Astrocyte (in vitro differentiated cells and primary cell): ENCODE measurements around the gene ZNF778.

Experiments used
- EZH2 ChIP-seq: IDR thresholded peaks from 2 replicates; pipeline ENCODE4 v1.6.1; 2012; ENCODE audit warnings: mild to moderate bottlenecking, low read length, inconsistent platforms; ENCODE audit not compliant: insufficient read depth
- TF ChIP-seq, protein P1 (sequence below): IDR thresholded peaks from 2 replicates; pipeline ENCODE4 v1.5.1; 2011; ENCODE audit warnings: low read depth, mild to moderate bottlenecking, inconsistent platforms, low read length, moderate library complexity; ENCODE audit not compliant: insufficient read depth

DNA sequence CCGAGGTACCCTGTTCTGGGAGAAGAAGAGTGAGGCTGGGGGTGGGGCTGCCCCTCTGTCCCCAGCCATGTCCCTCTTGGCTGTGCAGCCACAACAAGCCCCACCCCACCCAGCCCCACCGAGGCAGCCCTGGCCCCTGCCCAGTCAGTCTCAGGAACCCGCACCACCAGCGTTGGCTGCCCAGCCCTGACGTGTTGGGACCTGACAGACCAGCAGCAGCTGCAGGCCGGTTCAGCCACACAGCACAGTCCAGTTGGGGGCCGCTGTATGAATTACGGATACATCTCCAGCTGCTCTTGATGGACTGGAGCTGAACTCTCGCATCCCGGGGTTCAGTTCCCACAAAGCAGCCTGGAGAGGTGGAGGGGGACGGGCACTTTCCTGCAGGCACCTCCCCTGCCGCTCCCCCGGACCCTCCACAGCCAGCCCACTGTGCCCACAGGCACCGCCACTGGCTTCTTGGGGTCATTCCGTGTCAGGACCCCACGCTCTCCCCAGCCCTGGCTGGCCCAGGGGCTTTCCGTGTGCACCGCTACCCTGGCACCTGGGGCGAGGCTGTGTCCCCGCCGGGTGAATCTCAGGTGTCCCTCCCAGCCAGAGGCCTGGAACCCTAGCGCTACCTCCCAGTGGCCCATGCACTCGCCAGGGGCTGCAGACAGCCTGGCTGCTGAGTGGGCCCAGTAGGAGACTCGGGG, 38.9 kb upstream of the ZNF778 start:
- TF ChIP-seq, protein P1, sequence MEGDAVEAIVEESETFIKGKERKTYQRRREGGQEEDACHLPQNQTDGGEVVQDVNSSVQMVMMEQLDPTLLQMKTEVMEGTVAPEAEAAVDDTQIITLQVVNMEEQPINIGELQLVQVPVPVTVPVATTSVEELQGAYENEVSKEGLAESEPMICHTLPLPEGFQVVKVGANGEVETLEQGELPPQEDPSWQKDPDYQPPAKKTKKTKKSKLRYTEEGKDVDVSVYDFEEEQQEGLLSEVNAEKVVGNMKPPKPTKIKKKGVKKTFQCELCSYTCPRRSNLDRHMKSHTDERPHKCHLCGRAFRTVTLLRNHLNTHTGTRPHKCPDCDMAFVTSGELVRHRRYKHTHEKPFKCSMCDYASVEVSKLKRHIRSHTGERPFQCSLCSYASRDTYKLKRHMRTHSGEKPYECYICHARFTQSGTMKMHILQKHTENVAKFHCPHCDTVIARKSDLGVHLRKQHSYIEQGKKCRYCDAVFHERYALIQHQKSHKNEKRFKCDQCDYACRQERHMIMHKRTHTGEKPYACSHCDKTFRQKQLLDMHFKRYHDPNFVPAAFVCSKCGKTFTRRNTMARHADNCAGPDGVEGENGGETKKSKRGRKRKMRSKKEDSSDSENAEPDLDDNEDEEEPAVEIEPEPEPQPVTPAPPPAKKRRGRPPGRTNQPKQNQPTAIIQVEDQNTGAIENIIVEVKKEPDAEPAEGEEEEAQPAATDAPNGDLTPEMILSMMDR = no peak
- TF ChIP-seq EZH2 = no peak
